NCI-H1436 (cell line): ENCODE data around the gene HOXA7.

Experiments
- DNase-seq: peaks from one replicate; lab custom pipeline; 2025; lab: John Stamatoyannopoulos, UW

Gene HOXA7

DNA sequence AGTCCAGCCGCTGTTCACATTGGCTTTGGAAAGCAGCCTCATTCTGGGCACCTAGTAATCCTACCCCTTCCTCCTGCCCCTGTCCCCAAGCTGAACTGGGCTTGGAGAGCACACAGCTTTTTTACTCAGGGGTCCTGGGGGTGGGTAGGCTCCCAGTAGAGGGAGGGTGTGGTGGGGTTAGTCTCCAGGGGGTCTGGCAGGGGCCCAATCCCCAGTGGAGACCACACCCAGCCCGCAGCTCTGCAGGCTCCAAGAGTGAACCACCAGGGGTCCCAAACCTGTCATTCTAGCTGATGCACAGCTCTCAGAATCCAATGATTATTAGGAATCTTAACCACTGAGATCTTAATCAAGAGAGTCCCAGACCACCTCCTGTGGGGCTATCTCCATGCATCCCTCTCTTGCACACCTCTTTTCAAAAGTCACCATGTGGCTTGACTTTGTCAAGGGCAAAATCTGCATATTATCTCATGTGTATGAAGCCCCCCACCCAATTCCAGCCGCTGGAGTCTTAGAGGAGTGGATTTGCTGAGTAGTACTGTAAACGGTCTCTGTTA is 25.9 kb upstream of the HOXA7 start:
- DNase-seq: no peak

DNA sequence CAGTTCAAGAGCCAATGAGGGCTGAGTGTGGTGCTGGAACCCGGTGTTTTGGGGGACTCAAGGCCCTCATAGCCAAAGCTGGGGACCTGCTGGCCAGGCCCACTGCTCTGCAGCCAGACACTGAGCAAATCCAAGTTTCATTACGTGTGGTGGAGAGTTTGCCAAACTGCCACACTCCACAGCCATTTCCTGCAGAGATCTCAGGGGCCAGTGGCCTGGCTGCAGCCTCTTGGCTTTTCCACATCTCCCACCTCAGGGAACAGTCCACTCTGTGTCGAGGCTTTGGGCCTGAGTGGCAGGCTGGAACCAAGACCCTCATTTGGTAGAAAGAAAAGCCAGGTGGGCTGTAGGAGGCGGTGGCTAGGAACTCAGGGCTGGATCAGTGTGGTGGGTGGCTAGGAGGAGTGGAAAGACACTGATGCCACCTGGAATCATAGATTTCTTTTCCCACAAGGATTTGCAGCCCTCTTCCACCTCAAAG is 25.4 kb upstream of the HOXA7 start:
- no peak for DNase-seq

DNA sequence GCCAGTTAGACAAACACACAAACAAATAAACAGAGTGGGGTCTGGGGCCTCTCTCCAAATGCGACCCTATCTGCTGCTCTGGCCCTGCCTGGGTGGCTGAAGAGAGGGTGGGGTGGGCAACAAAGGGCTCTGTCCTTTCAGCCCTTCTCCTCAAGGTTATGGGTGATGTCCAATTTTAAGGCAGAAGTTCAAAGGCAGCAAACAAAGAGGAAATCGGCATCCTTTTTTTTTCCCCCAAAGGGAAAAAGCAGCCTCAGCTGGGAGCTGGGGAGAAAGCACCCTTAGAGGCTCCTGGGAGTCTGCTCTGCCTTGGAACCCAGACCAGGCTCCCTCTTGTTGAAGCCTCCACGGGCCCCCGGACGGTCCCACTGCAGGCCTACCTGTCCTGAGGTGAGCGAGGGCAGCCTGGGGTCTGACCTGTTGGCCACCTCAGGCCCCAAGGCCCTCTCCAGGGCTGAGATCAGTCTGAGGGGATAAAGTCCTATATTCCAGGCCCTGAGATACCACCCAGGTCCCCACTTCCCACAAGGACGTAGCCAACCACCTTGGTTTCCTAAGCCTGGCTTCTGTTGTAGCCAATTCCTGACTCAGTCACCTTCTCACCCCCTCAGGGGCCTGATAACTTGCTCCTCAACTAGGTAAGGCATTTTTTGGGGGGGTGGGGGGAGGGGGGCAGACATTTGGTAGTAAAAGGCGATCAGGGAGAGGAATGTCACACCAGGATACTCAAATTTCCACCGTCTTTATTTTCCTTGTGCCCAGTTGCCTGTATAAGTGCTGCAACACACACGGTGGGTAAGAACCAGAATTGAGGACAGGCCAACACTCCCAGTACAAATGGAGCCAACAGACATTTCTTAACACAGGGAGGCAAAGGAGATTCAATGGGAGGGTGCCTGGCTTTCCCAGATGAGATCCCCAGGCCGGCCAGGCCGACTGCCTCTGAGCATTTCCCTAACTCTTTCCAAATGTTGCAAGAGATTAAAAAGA is 24.3 kb upstream of the HOXA7 start:
- DNase-seq: no peak

DNA sequence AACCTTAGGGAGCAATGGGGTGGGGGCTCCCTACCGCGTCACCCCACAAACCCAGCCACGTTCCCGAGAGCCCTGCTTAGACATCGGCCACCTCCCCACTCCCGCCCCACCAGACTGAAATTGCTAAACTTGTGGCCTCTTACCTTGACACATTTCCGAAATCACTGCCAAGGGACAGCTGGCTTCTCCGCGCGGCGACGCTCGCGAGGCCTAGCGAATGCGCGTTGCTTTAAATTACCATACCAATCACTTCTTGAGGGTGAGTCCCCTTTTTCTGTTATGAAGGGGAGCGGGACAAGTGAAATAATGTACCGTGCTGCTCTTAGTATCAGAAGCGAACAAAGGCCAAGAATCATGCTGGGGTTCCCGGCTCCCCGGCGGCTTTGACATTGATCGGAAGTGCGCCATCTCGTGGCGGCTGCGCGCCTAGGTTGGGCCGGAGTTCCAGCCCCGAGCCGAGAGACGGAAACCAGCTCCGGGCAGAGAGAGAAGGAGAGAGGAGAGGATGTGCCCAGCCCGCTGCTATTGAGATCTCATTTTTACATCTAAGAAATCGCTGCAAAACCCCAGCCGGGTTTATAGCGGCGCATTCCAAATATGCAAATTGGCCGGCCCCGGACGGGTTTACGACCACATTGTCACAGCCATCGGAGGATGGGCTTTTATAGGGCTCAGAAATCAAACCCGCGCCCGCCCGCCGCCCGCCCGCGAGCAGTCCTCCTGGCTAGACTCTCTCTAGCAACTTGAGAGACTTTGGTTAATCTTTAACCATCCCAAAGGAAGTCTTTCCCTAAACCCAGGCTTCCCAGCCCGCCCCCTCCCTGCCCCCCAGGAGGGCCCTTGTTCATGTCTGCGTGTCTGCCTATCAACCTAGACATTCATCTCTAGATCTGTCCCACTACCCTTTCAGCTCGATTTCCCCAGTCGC is 23.3 kb upstream of the HOXA7 start:
- DNase-seq: no peak

DNA sequence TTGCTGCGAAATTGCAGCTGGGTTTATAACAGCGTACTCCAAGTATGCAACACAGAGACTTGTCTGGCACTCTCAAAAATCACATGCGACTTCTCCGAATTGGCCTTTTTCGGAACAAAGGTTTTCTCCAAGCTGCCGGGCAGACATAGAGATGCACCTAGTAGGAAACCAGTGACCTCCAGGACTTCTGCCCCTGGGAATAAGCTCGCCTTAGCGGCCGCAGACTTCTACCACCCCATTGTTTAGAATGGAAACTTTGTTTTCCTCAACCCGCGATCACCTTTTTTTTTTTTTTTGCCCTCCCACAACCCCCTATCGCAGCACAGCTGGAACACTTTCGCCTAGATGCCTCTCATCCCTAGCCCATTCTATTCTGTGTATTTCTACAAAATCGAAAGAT is 22.6 kb upstream of the HOXA7 start:
- no peak for DNase-seq

DNA sequence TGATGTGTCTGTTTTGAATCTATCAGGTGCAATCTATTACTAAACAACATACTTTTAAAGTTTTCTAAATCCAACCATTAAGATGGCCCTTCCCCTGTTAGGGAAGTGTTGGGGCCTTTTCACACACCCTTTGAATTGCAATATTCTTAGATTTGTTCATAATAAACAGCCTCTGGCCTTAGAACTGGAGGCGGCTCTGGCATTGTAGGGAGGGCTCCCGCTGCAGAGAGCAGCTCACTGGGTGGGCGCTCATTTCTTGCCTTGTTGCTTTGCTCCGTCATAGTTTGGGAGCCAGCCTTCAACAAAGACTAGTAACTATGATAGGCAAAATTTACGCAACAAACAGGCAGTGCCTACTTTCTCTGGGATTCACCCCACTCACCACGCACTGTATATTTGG is 21.9 kb upstream of the HOXA7 start:
- DNase-seq: no peak

DNA sequence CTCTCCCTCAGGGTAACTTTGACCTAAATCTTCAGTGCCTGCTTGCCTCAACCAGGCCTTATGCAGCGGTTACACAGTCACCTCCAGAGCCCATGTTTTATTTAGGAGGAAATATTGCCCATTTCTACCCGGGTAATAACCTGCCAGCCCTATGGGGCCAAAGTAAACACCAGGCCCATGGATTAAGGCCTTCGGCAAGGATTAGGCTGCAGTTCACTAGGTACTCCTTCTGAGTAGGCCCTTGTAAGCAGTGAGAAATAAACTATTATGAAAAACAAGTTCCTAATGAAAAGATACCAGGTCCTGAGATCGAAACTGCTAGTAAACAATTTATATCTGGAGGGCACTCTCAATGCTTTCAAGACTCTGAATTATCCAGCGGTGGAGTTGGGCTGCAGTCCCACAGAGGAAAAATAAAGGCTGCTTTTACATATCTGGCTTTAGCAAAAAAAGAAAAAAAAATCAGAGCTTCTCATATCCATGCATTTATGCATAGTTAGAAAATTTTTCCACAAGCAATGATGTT is 21.4 kb upstream of the HOXA7 start:
- DNase-seq: no peak

DNA sequence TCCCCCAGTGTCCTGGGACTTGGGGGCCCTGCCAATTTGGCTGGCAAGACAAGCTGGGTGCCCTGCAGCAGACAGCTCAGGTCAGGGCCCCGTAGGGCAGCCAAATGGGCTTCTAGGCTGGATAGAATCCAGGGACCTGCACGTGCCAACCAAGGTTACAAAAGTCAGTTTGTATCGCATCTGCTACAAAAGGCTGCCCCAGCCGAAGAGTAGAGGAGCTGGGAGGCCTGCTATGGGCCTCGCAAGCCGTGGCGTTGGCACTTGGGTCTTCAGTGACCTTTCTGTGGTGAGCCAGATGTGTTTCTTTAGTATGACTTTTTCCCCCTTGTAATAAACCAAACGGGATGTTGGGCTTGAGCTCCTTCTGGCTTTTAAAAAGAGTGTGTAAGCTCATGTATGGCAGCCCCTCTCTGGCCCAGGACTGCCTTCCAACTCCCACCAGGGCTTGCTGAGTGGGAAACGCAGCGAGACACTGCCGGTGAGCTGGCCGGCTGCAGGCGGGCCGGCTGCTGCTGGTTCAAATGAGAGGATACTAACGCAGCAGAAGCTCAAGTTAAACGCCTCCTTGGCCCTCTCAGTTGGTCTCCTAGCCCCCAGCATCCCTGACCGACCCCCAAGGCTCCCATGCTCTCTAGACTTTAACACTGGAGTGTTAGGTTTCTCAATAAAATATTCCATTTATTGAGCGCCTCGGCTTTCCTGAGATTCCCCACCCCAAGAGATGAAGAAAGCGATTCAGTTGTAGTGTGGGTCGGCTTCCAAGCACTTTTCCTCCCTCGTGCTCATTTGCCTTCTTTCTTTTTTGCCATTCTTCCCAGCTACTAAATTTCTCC is 20.7 kb upstream of the HOXA7 start:
- DNase-seq: no peak

DNA sequence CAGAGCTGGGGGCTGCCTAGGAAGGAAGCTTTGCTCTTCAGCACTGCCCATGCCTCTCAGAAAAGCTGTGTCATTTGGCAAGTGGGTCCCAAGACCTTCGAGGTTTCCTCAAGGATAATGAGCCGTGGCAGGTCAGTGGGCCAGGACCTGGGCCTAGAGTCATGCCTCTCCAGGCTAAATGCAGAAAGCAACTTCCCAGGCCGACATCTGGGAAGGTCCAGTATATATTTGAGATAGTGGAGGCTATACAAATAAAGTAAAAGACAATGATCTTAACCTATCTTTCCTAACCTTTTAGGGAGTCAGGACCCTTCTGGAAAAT is 20.0 kb upstream of the HOXA7 start:
- DNase-seq: no peak

DNA sequence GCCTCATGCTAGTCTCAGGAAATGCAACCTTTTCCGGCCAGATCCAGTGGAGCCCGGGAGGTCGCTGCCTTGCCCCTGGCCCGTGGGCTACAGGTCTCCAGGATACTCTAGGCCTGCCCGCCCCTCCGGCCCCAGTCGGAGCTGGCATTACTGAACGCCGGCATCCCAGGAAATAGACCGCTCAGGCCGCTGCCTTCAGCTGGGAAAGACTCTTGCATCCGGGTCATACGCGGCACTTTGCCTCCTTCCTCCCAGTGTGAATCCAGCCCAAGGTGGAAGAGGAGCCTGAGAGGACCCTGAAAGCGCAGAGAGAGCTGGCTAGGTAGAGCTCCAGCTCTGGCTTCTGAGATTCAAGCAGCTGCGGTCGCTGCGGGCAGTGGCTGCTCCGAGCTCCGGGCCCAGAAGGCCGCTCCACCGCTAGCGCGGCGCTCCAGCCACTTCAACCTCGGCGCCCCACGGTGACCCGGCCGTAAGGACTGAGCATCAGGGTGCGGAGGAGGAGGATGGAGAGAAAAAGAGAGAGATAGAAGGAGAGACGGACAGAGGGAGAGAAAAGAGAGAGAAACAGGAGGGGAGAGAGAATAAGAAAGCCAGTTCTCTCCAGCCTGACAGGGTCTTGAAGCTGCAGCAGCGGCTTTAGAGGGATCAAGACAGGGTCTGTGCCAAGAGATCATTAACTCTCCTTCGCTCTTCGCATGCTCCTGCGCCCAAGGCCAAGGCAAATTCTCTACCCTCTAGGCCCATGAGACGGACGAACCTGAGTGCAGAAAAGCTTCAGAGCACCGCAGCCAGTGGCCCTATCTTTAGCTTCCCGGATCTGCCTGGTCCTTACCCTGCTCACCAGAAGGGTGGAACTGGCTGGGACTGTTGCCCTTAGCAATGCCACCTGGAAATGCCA is 19.4 kb upstream of the HOXA7 start:
- DNase-seq: no peak

DNA sequence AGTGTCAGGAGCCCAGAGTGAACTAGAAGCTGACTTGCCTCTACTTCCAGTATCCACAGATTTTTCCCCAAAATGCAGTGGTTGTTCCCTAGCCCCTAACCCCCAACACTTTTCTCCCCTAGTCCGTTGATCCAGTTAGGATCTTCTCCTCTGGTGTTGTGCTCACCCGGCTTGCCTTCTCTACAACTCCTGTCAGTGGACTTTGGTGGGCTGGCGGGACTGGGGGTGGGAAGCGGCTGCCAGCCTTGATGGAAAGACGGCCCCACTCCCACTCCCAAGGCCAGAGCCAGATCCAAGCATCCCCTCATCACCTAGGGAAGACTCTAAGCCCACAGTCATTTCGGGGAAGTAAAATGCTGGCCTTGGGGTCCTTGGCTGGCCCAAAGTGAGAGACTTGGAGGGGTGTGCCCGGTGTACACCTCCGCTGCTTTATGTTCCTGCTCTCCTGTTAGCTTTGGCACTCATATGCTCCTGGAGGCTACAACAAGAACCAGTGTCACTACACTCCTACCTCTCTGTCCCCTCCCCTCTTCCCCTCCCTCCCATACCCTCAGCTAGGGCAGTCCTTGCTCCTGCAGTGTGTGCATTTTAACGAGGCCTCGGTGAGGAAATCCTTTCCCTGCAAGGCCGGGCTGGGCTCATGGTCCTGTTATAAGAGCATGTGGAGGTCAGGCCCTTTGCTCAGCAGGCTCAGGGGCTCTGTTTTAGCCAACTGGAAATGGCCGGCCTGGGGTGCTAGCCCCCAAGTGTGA is 18.6 kb upstream of the HOXA7 start:
- DNase-seq: no peak

DNA sequence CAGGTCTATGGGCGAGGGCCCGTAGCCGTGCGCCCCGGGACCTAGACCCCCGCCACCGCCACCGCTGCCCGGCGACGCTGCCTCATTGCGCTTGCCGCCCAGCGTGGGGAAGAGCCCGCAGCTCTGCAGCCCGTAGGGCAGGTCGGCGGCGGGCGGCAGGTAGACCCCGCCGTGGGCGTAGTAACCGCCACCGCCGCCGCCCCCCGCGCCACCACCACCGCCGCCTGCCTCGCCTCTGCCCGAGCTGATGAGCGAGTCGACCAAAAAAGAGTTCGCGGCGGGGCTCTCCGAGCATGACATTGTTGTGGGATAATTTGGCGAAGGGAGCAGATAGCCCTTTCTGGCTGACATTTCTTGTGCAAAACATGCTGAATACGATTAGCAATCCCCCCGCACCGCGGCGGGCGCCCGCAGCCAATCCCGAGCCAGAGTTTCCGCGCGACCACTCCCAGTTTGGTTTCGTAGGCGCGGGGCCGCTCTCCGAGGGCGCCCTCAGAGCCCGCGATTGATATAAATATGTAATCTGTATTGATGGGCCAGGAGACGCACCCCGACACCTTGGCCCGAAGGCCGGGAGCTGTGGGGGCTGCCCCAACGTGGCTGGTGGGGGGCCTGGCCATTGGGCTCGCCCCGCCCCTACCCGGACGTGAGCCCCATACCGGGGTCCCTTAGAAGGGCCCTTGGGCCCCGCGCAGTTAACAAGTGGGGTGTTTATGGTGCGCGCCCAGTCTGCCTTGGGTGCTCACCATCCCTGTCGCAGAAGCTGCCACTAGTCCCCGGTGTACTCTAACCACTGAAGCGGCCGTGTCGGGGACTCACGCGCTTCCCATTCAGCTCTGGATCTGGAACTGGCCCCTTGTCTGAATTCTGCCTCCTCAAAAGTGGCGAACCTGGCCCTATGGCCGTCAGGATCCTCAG is 17.7 kb upstream of the HOXA7 start, which contains the start of gene HOXA10:
HOXA10 (minus strand) TSS at position 365 of the 918 bp plus-strand sequence; CDS start at position 351, 14 bp downstream.
- DNase-seq: peak; percentile 25

DNA sequence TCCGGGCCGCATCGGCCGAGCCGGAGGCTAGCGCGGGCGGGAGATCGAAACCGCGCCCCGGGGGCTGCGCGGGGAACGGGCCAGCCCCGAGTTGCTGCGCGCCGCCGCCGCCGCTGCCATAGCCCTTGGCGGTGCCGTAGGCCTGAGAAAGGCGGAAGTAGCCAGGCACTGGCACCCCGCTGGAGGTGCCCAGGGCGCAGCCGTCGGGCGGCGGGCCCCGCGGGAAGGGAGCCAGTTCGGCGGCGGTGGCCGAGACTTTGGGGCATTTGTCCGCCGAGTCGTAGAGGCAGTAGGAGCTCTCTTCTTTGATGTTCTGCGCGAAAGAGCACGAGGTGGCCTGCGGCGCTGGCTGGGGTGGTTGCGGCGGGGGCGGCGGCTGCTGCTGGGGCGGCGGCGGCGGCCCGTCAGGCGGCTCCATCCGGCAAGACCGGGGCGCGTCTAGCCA is 17.1 kb upstream of the HOXA7 start:
- DNase-seq: no peak

DNA sequence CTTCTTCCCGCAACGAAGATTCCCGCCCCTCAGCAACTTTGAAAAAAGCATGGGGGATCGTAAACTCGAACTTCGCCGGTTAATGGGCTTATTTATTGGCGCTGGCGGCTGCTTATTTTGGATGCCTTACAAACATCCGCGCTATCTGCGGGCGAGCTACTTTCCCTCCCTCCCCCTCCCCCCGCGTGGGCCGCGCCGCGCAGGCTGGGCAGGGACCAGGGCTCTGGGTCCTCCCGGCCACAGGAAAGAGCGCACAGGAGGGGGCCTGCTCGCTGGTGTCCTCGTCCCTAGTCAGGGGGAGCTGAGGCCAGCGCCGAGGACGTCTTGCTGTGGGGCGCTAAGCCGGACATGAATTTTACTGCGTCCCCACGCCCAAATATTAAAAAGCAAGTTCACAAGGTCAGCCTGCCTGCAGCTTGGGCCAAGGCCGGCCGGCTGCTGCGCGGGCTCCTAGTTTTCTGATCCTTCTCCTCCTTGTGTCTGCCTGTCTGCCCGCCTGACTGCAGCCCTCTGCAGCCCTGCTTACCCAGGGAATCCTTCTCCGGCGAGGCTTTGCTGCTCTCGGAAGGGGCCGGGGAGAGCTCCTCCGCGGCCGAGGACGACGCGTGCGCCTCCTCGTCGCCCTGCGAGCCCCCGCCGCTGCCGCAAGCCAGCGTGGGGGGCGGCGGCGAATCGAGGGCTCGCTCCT is 16.5 kb upstream of the HOXA7 start:
- DNase-seq: peak; percentile 12

DNA sequence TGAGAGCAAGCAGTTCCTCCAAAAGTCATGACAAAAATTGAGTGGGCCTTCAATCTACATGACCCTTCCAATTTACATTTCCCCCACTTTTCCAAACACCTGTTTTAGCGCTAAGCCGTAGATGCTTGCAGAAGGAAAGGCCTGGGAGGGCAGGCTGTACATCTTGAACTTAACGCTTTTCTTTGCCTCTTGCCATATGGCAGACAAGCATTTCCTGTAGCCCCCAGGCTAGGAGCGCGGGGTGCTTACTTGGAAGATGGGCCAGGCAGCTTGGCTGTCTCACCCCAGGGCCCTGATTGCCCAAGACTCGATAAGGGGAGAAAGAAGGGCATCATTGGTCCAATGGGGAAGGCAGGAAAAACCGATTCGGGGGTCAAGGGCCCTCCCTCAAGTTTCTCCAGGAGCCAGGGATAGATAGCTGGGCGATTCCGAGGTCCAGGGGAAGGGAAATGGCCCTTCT is 15.9 kb upstream of the HOXA7 start:
- DNase-seq: no peak

DNA sequence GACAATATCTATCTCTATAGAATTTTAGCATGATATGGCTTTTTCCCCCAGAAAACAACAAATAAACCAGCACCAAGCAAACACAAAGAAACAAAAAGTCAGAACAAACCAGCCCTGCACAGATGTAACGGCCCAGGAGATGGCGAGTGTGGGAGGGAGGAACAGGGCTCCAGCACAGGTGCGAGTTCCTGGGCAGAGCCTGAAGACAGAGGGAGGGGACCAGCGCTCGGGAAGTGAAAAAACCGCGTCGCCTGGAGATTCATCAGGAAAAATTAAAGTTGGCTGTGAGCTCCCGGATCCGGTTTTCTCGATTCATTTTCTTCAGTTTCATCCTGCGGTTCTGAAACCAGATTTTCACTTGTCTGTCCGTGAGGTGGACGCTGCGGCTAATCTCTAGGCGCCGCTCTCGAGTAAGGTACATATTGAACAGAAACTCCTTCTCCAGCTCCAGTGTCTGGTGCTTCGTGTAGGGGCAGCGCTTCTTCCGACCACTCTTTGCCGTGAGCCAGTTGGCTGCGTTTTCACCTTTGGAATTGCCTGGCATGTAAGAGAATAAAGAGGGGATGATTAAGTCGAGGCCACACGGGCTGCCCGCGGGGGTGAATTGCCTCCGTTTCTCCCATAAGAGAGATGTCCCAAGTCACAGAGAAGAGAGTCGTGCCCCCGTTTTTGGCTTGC is 15.3 kb upstream of the HOXA7 start:
- DNase-seq: peak; percentile 34

DNA sequence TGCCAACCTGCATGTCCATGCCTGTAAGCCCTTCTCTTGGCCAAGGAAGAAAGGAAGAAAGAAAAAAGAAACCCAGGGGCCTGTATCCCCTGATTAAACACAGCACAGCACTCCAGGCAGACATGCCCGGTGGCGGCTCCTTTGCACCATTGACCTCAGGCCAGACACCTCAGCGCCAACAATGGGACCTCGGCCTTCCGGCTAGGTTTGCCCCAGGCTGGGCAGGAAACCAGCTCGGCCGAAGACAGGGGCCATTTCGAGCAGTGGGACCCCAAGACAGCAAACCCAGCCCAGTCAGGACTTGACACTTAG is 14.8 kb upstream of the HOXA7 start:
- no peak for DNase-seq
